H1 (cell line): ENCODE data around the gene COL20A1. TPM values are rescaled to one million over a fixed set of nuclear protein-coding genes. Genes with fewer than 3 reads are reported as not detected.

Source experiments
- CTCF ChIA-PET: fragments of 300-600 bp; sonication (Branson Sonifier 250); formaldehyde crosslinking; loops from one replicate; lab custom pipeline; 2021; ENCODE audit not compliant: partially characterized antibody; lab: Charles Lee
- POLR2A ChIA-PET: fragments of 300-600 bp; sonication (Branson Sonifier 250); formaldehyde crosslinking; loops from one replicate; lab custom pipeline; 2021; ENCODE audit warnings: inconsistent platforms; ENCODE audit not compliant: partially characterized antibody; lab: Charles Lee
- DNase-seq, 2 experiments: peaks; one replicate each; pipeline versions ENCODE4 v3.0.0 to v3.0.0-alpha.2; 2010 to 2022; ENCODE audit warnings: low spot score in 2 of 2, low read depth in 1 of 2, mixed read lengths in 1 of 2
- FAIRE-seq: peaks from 2 replicates; lab custom pipeline; 2011; peaks lifted over from hg19 to GRCh38; lab: Jason Lieb, UNC
- H2AFZ ChIP-seq: 2 replicates; pipeline ENCODE4 v1.8.1; 2012; ENCODE audit warnings: low read length, inconsistent platforms
- H2AK5ac ChIP-seq: 2 replicates; pipeline ENCODE4 v1.6.1; 2013; ENCODE audit warnings: low read depth, low read length
- H2BK120ac ChIP-seq: replicated peaks from 2 replicates; pipeline ENCODE3; 2013; ENCODE audit warnings: low read depth, low read length, inconsistent platforms
- H2BK12ac ChIP-seq: 2 replicates; pipeline ENCODE4 v1.6.1; 2013; ENCODE audit warnings: low read depth, low read length
- H2BK15ac ChIP-seq: 2 replicates; pipeline ENCODE4 v1.6.1; 2013; ENCODE audit warnings: low read length
- H2BK20ac ChIP-seq: 2 replicates; pipeline ENCODE4 v1.6.1; 2013; ENCODE audit warnings: low read length
- H2BK5ac ChIP-seq: 2 replicates; pipeline ENCODE4 v1.6.1; 2013; ENCODE audit warnings: low read depth, low read length
- H3K14ac ChIP-seq: 2 replicates; pipeline ENCODE4 v1.6.1; 2013; ENCODE audit warnings: inconsistent platforms; ENCODE audit not compliant: insufficient read length
- H3K18ac ChIP-seq: 2 replicates; pipeline ENCODE4 v1.6.1; 2013; ENCODE audit warnings: low read length; ENCODE audit errors: extremely low read depth
- H3K23ac ChIP-seq: 2 replicates; pipeline ENCODE4 v1.6.1; 2013; ENCODE audit warnings: inconsistent platforms; ENCODE audit not compliant: insufficient read length
- H3K23me2 ChIP-seq: 2 replicates; pipeline ENCODE4 v1.6.1; 2013; ENCODE audit warnings: low read depth, low read length
- H3K27ac ChIP-seq: 2 replicates; pipeline ENCODE4 v1.6.1; 2011; ENCODE audit warnings: low read depth, low read length, inconsistent platforms
- H3K27me3 ChIP-seq, 4 experiments: replicated peaks in 1 of 4; 1 replicate in 1 of 4; 2 replicates in 3 of 4; pipeline versions ENCODE4 v1.6.1 to v1.8.1; 2011 to 2013; ENCODE audit warnings: low read length in 3 of 4, mild to moderate bottlenecking in 3 of 4, inconsistent platforms in 2 of 4, mixed read lengths in 2 of 4, moderate library complexity in 1 of 4; ENCODE audit not compliant: control insufficient read depth in 3 of 4, insufficient read depth in 3 of 4; ENCODE audit errors: extremely low read depth in 1 of 4
- H3K36me3 ChIP-seq, 4 experiments: 2 replicates each; pipeline versions ENCODE4 v1.6.1 to v1.8.1; 2011 to 2013; ENCODE audit warnings: mild to moderate bottlenecking in 4 of 4, low read length in 3 of 4, moderate library complexity in 2 of 4, control low read depth in 1 of 4, inconsistent platforms in 1 of 4; ENCODE audit not compliant: insufficient read depth in 4 of 4, control insufficient read depth in 2 of 4
- H3K4ac ChIP-seq: replicated peaks from 2 replicates; pipeline ENCODE3; 2013; ENCODE audit warnings: low read length, low read depth, mixed read lengths, inconsistent platforms; ENCODE audit not compliant: insufficient read length
- H3K4me1 ChIP-seq, 4 experiments: replicated peaks in 1 of 4; 1 replicate in 1 of 4; 2 replicates in 3 of 4; pipeline versions ENCODE4 v1.6.1 to v1.8.1; 2011 to 2013; ENCODE audit warnings: low read length in 3 of 4, inconsistent platforms in 2 of 4, mixed read lengths in 1 of 4; ENCODE audit not compliant: insufficient read depth in 4 of 4, control insufficient read depth in 3 of 4
- H3K4me2 ChIP-seq, 2 experiments: 2 replicates each; pipeline versions ENCODE4 v1.6.1 to v1.8.1; 2011 to 2013; ENCODE audit warnings: low read depth in 2 of 2, low read length in 2 of 2, control low read depth in 1 of 2, inconsistent platforms in 1 of 2, mild to moderate bottlenecking in 1 of 2; ENCODE audit not compliant: insufficient read depth in 1 of 2
- H3K4me3 ChIP-seq, 4 experiments: fragments of 200-600, 300-600 bp in 1 of 4; sonication (generic), shearing (Covaris generic), sonication (Bioruptor Twin) in 1 of 4; 2 replicates each; pipeline versions ENCODE4 v1.5.1 to v1.8.1; 2011 to 2016; ENCODE audit warnings: low read length in 4 of 4, low read depth in 3 of 4, control low read depth in 2 of 4, inconsistent platforms in 2 of 4, mild to moderate bottlenecking in 2 of 4, mixed read lengths in 1 of 4, moderate library complexity in 1 of 4; ENCODE audit not compliant: insufficient read depth in 2 of 4; ENCODE audit errors: extremely low read depth in 1 of 4
- H3K56ac ChIP-seq: replicated peaks from 2 replicates; pipeline ENCODE3; 2013; ENCODE audit warnings: low read depth, mild to moderate bottlenecking, mixed read lengths, low read length, inconsistent platforms; ENCODE audit not compliant: insufficient read length
- H3K79me1 ChIP-seq: 2 replicates; pipeline ENCODE4 v1.6.1; 2013; ENCODE audit warnings: low read depth, low read length, control low read depth
- H3K79me2 ChIP-seq, 2 experiments: 2 replicates each; pipeline versions ENCODE4 v1.6.1 to v1.8.1; 2012 to 2013; ENCODE audit warnings: low read length in 2 of 2, mild to moderate bottlenecking in 2 of 2, inconsistent platforms in 1 of 2; ENCODE audit not compliant: insufficient read depth in 2 of 2, control insufficient read depth in 1 of 2
- H3K9ac ChIP-seq, 4 experiments: replicated peaks in 1 of 4; 1 replicate in 1 of 4; 2 replicates in 3 of 4; pipeline versions ENCODE4 v1.6.1 to v1.8.1; 2011 to 2013; ENCODE audit warnings: low read depth in 3 of 4, low read length in 3 of 4, control low read depth in 2 of 4, mild to moderate bottlenecking in 2 of 4, moderate library complexity in 2 of 4, inconsistent platforms in 1 of 4; ENCODE audit errors: extremely low read depth in 1 of 4
- H3K9me3 ChIP-seq, 2 experiments: 2 replicates each; pipeline versions ENCODE4 v1.6.1 to v1.8.1; 2012 to 2013; ENCODE audit warnings: mild to moderate bottlenecking in 2 of 2, moderate library complexity in 2 of 2, control low read depth in 1 of 2, inconsistent platforms in 1 of 2, low read depth in 1 of 2, low read length in 1 of 2, mixed read lengths in 1 of 2; ENCODE audit not compliant: insufficient read depth in 2 of 2
- H4K20me1 ChIP-seq, 2 experiments: replicated peaks in 1 of 2; 2 replicates each; pipeline versions ENCODE3 to v1.8.1; 2011 to 2013; ENCODE audit warnings: inconsistent platforms in 2 of 2, low read length in 2 of 2, mild to moderate bottlenecking in 1 of 2; ENCODE audit not compliant: insufficient read depth in 2 of 2, control insufficient read depth in 1 of 2
- H4K5ac ChIP-seq: 2 replicates; pipeline ENCODE4 v1.6.1; 2013; ENCODE audit warnings: low read length, low read depth, mixed read lengths, inconsistent platforms; ENCODE audit not compliant: insufficient read length
- H4K8ac ChIP-seq: 2 replicates; pipeline ENCODE4 v1.8.0; 2013; ENCODE audit warnings: mild to moderate bottlenecking, moderate library complexity, low read length, inconsistent platforms; ENCODE audit not compliant: insufficient read depth; ENCODE audit errors: extremely low read depth
- H4K91ac ChIP-seq: replicated peaks from 2 replicates; pipeline ENCODE3; 2013; ENCODE audit warnings: low read length, mixed read lengths, inconsistent platforms; ENCODE audit not compliant: insufficient read length
- HDAC6 ChIP-seq: IDR thresholded peaks from one replicate; pipeline ENCODE4 v1.7.1; 2012; ENCODE audit warnings: low read depth, mild to moderate bottlenecking, inconsistent platforms, low read length, moderate library complexity
- POLR2AphosphoS5 ChIP-seq: IDR thresholded peaks from 2 replicates; pipeline ENCODE4 v1.6.1; 2011; ENCODE audit warnings: low read depth, low read length
- RXRA ChIP-seq: IDR thresholded peaks from 2 replicates; pipeline ENCODE4 v1.6.1; 2011; ENCODE audit warnings: low read depth, mild to moderate bottlenecking, low read length, moderate library complexity; ENCODE audit not compliant: insufficient read depth
- WGBS, 2 experiments: shearing (Covaris generic) in 1 of 2; methylation state at CpG; one replicate each; pipeline versions ENCODE4 v1.1.6 to v1.1.7; 2013 to 2015; ENCODE audit warnings: low lambda C conversion rate in 2 of 2, mixed read lengths in 2 of 2, inconsistent platforms in 1 of 2, low coverage in 1 of 2, missing lambda C conversion rate in 1 of 2; ENCODE audit not compliant: insufficient replicate concordance in 2 of 2, insufficient coverage in 1 of 2, insufficient read length in 1 of 2; ENCODE audit errors: extremely low coverage in 1 of 2, missing lambda C conversion rate in 1 of 2; 5-methylcytosine and 5-hydroxymethylcytosine counted together
- polyA plus RNA-seq, 7 experiments: library from polyadenylated mRNA; depleted of rRNA in 3 of 7; stranded (reverse) in 5 of 7; unstranded in 2 of 7; fragments of >200 nt in 5 of 7; fragments of 200-250 nt in 2 of 7; gene quantifications; 1 replicate in 5 of 7; 2 replicates in 1 of 7; 4 replicates in 1 of 7; pipeline versions ENCODE4 v1.2.1 to v1.2.3, GENCODE V29; 2011 to 2013; ENCODE audit warnings: missing spikeins in 2 of 7, mixed read lengths in 2 of 7
- total RNA-seq: library from RNA; stranded (reverse); fragmentation: NEBNext Ultra II Directional; extraction: Animal tissue kit (Norgen Biotek cat#: 25700); gene quantifications from 2 replicates; pipeline ENCODE4 v1.2.1, GENCODE V29; 2021
- TF ChIP-seq, protein P1 (sequence below): IDR thresholded peaks from 2 replicates; pipeline ENCODE4 v1.6.1; 2011; ENCODE audit warnings: low read length, improper control_type of control experiment

Gene COL20A1
- total and polyA plus RNA-seq, 2 of the 8 experiments (the other 6 are each of a cell fraction or from before 2014, with no cell fraction given), result 0.19 to 0.21 TPM

DNA sequence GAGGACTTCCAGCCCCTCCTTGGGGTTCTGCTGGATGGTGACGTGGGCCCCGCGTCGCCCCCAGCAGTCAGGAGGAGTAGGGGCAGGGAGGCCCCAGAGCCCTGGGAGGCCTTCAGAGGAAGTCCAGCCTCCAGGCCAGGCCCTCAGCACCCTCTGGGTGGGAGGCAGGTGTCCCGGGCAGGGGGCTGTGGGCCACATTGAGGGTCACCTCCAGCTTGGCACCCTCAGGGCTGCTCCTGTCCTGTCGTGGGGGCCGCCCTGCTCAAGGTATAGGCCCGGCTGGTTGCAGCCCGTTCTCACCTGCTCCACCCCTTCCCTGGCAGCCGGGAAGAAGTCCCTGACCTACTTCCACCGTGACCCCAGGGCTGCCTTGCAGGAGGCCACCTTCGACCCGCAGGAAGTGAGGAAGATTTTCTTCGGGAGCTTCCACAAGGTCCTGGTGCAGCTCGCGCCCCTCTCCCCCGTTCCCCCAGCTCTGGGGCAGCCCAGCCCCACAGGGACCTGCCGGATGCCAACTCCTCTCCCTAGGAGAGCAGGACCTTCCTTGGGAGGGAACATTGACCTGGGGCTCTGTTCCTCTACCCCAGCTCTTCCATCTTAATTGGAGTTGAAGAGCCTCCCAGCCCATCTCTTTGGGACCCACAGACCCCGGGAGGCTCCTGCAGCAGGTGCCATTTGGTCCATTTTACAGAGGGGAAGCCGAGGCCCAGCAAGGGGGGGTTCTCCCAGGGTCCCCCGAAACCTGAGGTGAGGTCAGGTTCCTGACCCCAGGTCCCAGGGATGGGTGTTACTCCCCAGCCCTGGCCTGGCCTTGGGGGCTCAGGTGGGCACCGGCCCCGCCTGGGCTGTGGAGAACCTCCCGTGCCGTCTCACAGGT is 26.4 kb downstream of the COL20A1 start:
- no peak overlapping the region for H3K27ac ChIP-seq
- no peaks in the 10 kb centered on the region for H3K79me1 ChIP-seq
- 88% methylated on average over 24 of the region's 25 CpGs; no CpG with 5 or more reads in 1 of the 2 experiments for WGBS, 2 experiments
- no peak overlapping the region for H3K23ac ChIP-seq
- H2BK15ac ChIP-seq, result no peak overlapping the region
- FAIRE-seq, result no peak
- no peaks in the 10 kb centered on the region for H3K79me2 ChIP-seq
- H3K4me1 ChIP-seq, result no peaks in the 10 kb centered on the region; a peak in 1 of 7 replicates
- no peak overlapping the region for H2BK5ac ChIP-seq
- H4K5ac ChIP-seq, result no peak overlapping the region
- no peaks in the 10 kb centered on the region for H3K9me3 ChIP-seq
- no peak overlapping the region for H2BK20ac ChIP-seq
- TF ChIP-seq, protein P1, sequence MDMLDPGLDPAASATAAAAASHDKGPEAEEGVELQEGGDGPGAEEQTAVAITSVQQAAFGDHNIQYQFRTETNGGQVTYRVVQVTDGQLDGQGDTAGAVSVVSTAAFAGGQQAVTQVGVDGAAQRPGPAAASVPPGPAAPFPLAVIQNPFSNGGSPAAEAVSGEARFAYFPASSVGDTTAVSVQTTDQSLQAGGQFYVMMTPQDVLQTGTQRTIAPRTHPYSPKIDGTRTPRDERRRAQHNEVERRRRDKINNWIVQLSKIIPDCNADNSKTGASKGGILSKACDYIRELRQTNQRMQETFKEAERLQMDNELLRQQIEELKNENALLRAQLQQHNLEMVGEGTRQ, result no peak
- no peak for TF ChIP-seq HDAC6
- no peak for TF ChIP-seq POLR2AphosphoS5
- no peak for TF ChIP-seq RXRA
- no peak overlapping the region; the same call in 1 of the 2 replicates for H3K18ac ChIP-seq
- H3K23me2 ChIP-seq, result no peaks in the 10 kb centered on the region
- no peak overlapping the region for H3K4me3 ChIP-seq
- ChIA-PET POLR2A (interaction anchor here (0.7 kb wide), 1 partner anchor 52 kb away, joined by 3 read pairs; no protein-coding TSS in a partner anchor), CTCF (interaction anchor here (2.4 to 6.6 kb wide), 3 partner anchors 10 to 63 kb away, joined by 13 to 45 read pairs (median 14); no protein-coding TSS in a partner anchor)
- H3K27me3 ChIP-seq, result no peaks in the 10 kb centered on the region
- no peak overlapping the region for H3K4ac ChIP-seq
- no peak overlapping the region for H2AK5ac ChIP-seq
- no peak for DNase-seq
- H2BK12ac ChIP-seq, result no peak overlapping the region
- no peak overlapping the region for H3K56ac ChIP-seq
- H4K8ac ChIP-seq, result no peak overlapping the region
- no peak overlapping the region for H4K91ac ChIP-seq
- no peaks in the 10 kb centered on the region for H3K36me3 ChIP-seq
- H4K20me1 ChIP-seq, result no peaks in the 10 kb centered on the region
- no peak overlapping the region for H3K9ac ChIP-seq
- no peak overlapping the region for H3K4me2 ChIP-seq
- H3K14ac ChIP-seq, result no peak overlapping the region
- H2BK120ac ChIP-seq, result no peak overlapping the region
- no peak overlapping the region for H2AFZ ChIP-seq
